Endothelial cell of umbilical vein (primary cell): ENCODE measurements around the gene PPM1E. TPM values are rescaled to one million over a fixed set of nuclear protein-coding genes. Genes with fewer than 3 reads are reported as not detected.

Experiments used
- BruUV-seq: library from RNA; stranded (reverse); fragments of 400-500 nt; replicated peaks from 2 replicates; lab custom pipeline; 2021; lab: Mats Ljungman, UMichigan
- CTCF ChIA-PET: fragments of 300-600, 350-600 bp; sonication (Branson Sonifier 250); formaldehyde crosslinking; loops from one replicate; lab custom pipeline; 2021; ENCODE audit warnings: antibody characterized with exemption, inconsistent platforms; lab: Charles Lee
- POLR2A ChIA-PET: fragments of 300-600, 350-600 bp; sonication (Branson Sonifier 250); formaldehyde crosslinking; loops from one replicate; lab custom pipeline; 2021; ENCODE audit warnings: antibody characterized with exemption, inconsistent platforms; lab: Charles Lee
- DNase-seq: peaks from one replicate; pipeline ENCODE4 v3.0.0-alpha.2; 2011; ENCODE audit warnings: low read depth, low spot score
- FAIRE-seq: peaks from 2 replicates; lab custom pipeline; 2011; peaks lifted over from hg19 to GRCh38; lab: Jason Lieb, UNC
- H2AFZ ChIP-seq: 2 replicates; pipeline ENCODE4 v1.6.0; 2012; ENCODE audit warnings: low read depth, low read length, control low read depth, inconsistent platforms
- H3K27ac ChIP-seq: 2 replicates; pipeline ENCODE4 v1.5.1; 2011; ENCODE audit warnings: low read depth, mild to moderate bottlenecking, control low read depth, low read length, moderate library complexity; ENCODE audit not compliant: insufficient read depth
- H3K27me3 ChIP-seq, 2 experiments: 2 replicates each; pipeline versions ENCODE4 v1.6.0 to v1.6.1; 2011; ENCODE audit warnings: low read length in 2 of 2, mixed read lengths in 1 of 2; ENCODE audit not compliant: control insufficient read depth in 2 of 2, insufficient read depth in 2 of 2
- H3K36me3 ChIP-seq, 2 experiments: 2 replicates in 1 of 2; 3 replicates in 1 of 2; pipeline ENCODE4 v1.5.1; 2011; ENCODE audit warnings: low read length in 2 of 2, mild to moderate bottlenecking in 1 of 2, moderate library complexity in 1 of 2; ENCODE audit not compliant: control insufficient read depth in 2 of 2, insufficient read depth in 2 of 2; ENCODE audit errors: extremely low read depth in 1 of 2
- H3K4me1 ChIP-seq: 3 replicates; pipeline ENCODE4 v1.5.1; 2011; ENCODE audit warnings: mild to moderate bottlenecking, low read length; ENCODE audit not compliant: control insufficient read depth, insufficient read depth; ENCODE audit errors: extremely low read depth
- H3K4me2 ChIP-seq: 2 replicates; pipeline ENCODE4 v1.6.1; 2011; ENCODE audit warnings: low read length, control low read depth, mixed read lengths; ENCODE audit not compliant: insufficient read depth
- H3K4me3 ChIP-seq, 3 experiments: fragments of 200-600 bp in 1 of 3; sonication (generic), shearing (Covaris generic) in 1 of 3; replicated peaks in 1 of 3; 2 replicates each; pipeline ENCODE4 v1.5.1; 2011 to 2016; ENCODE audit warnings: control low read depth in 3 of 3, low read length in 3 of 3, mild to moderate bottlenecking in 2 of 3, inconsistent platforms in 1 of 3, low read depth in 1 of 3, moderate library complexity in 1 of 3; ENCODE audit not compliant: insufficient read depth in 1 of 3
- H3K79me2 ChIP-seq: 2 replicates; pipeline ENCODE4 v1.6.0; 2012; ENCODE audit warnings: low read length, inconsistent platforms; ENCODE audit not compliant: control insufficient read depth, insufficient read depth
- H3K9ac ChIP-seq: replicated peaks from 2 replicates; pipeline ENCODE3; 2011; ENCODE audit warnings: low read length, control low read depth; ENCODE audit not compliant: insufficient read depth; ENCODE audit errors: extremely low read depth
- H3K9me1 ChIP-seq: replicated peaks from 3 replicates; pipeline ENCODE4 v1.6.0; 2011; ENCODE audit warnings: mild to moderate bottlenecking, low read length; ENCODE audit not compliant: control insufficient read depth, insufficient read depth; ENCODE audit errors: extremely low read depth
- H3K9me3 ChIP-seq: replicated peaks from 2 replicates; pipeline ENCODE4 v1.5.1; 2012; ENCODE audit warnings: low read length, inconsistent platforms; ENCODE audit not compliant: control insufficient read depth, insufficient read depth
- H4K20me1 ChIP-seq: replicated peaks from 2 replicates; pipeline ENCODE3; 2011; ENCODE audit warnings: mild to moderate bottlenecking, low read length; ENCODE audit not compliant: control insufficient read depth, insufficient read depth; ENCODE audit errors: extremely low read depth
- CTCF ChIP-seq, 2 donors: IDR thresholded peaks; 1 replicate in 1 of 2; 2 replicates in 1 of 2; pipeline ENCODE4 v1.5.1; 2011; ENCODE audit warnings: low read length in 2 of 2, mild to moderate bottlenecking in 2 of 2, moderate library complexity in 2 of 2, control low read depth in 1 of 2, inconsistent platforms in 1 of 2, low read depth in 1 of 2; ENCODE audit not compliant: insufficient read depth in 1 of 2; ENCODE audit errors: extremely low read depth in 1 of 2
- EZH2 ChIP-seq: IDR thresholded peaks from 2 replicates; pipeline ENCODE4 v1.6.1; 2012; ENCODE audit warnings: borderline replicate concordance, low read depth, mild to moderate bottlenecking, moderate library complexity, low read length, inconsistent platforms; ENCODE audit not compliant: severe bottlenecking
- FOS ChIP-seq: IDR thresholded peaks from 2 replicates; pipeline ENCODE4 v1.6.1; 2011; ENCODE audit warnings: mild to moderate bottlenecking, low read length, moderate library complexity, borderline replicate concordance; ENCODE audit not compliant: insufficient read depth
- GATA2 ChIP-seq: IDR thresholded peaks from 2 replicates; pipeline ENCODE4 v1.7.0; 2011; ENCODE audit warnings: low read depth, mild to moderate bottlenecking, moderate library complexity, mixed read lengths, low read length; ENCODE audit not compliant: insufficient read length, insufficient read depth
- JUN ChIP-seq: IDR thresholded peaks from 2 replicates; pipeline ENCODE4 v1.6.1; 2011; ENCODE audit warnings: borderline replicate concordance, low read depth; ENCODE audit not compliant: insufficient read length, insufficient read depth
- MAX ChIP-seq: IDR thresholded peaks from 2 replicates; pipeline ENCODE4 v1.6.1; 2011; ENCODE audit not compliant: insufficient read depth, insufficient read length
- MYC ChIP-seq: IDR thresholded peaks from one replicate; pipeline ENCODE4 v1.6.1; 2011; ENCODE audit warnings: mild to moderate bottlenecking, low read depth, low read length
- POLR2A ChIP-seq: IDR thresholded peaks from 2 replicates; pipeline ENCODE4 v1.6.1; 2012; ENCODE audit warnings: low read depth, mild to moderate bottlenecking, control low read depth, low read length
- POLR2AphosphoS5 ChIP-seq: IDR thresholded peaks from 2 replicates; pipeline ENCODE4 v1.6.1; 2012; ENCODE audit warnings: low read depth, mild to moderate bottlenecking, control low read depth, low read length, moderate library complexity; ENCODE audit not compliant: insufficient read depth
- dilution Hi-C: fragments of 300-500 bp; cut with MboI; formaldehyde crosslinking; loops from one replicate; pipeline ENCODE4 v1.15.0; 2019; ENCODE audit warnings: low sequenced_read_pairs; ENCODE audit not compliant: extremely low pct_ligation_motif_present
- intact Hi-C: fragments of 100-400 bp; cut with micrococcal nuclease; formaldehyde crosslinking; loops from one replicate; pipeline ENCODE4 v1.10.0; 2022
- polyA plus RNA-seq, 4 experiments: library from polyadenylated mRNA; depleted of rRNA in 3 of 4; stranded (reverse) in 3 of 4; unstranded in 1 of 4; fragments of >200 nt; gene quantifications; 2 replicates each; pipeline versions ENCODE4 v1.2.1 to v1.2.3, GENCODE V29; 2011 to 2012; ENCODE audit warnings: missing spikeins in 1 of 4
- total RNA-seq: library from RNA; stranded (reverse); gene quantifications from 2 replicates; pipeline ENCODE4 v1.2.3, GENCODE V29; 2021

Gene PPM1E
- total and polyA plus RNA-seq, 2 donors (not counting 3 experiments of a cell fraction or from before 2014, with no cell fraction given) = 0.01 TPM; not detected in 1

GRCh38 chr17:58759522-58759921, 3.9 kb downstream of the PPM1E start:
- no peak for FAIRE-seq
- no peak for DNase-seq
- BruUV-seq = no TSS peak
- intact Hi-C loops (loop anchor here (5.0 kb wide), 1 partner anchor 242 kb away; no protein-coding TSS in a partner anchor), dilution Hi-C loops (no loop called here)
- ChIA-PET POLR2A (no interaction called here), CTCF (interaction anchor here (0.6 to 1.3 kb wide), 2 partner anchors 11 to 45 kb away, joined by 3 to 4 read pairs; no protein-coding TSS in a partner anchor)
- H3K27me3 ChIP-seq = peaks cover 24 to 51% of the 10 kb centered on the region in 2 experiments
- no peak overlapping the region for H3K4me2 ChIP-seq
- no peak overlapping the region for H3K27ac ChIP-seq
- no peaks in the 10 kb centered on the region for H4K20me1 ChIP-seq
- peaks cover 13% of the 10 kb centered on the region for H3K4me1 ChIP-seq
- no peaks in the 10 kb centered on the region for H3K79me2 ChIP-seq
- TF ChIP-seq JUN (no peak), EZH2 (no peak), CTCF (IDR thresholded peaks at IDR 0.05; ENCODE audit: extremely low read depth in 1 of 2, insufficient read depth in 1 of 2, low read depth in 1 of 2, low read length in 2 of 2) (no peak)
- H2AFZ ChIP-seq = no peak overlapping the region
- H3K4me3 ChIP-seq = no peak overlapping the region
- H3K9me3 ChIP-seq = no peaks in the 10 kb centered on the region
- H3K9me1 ChIP-seq = no peaks in the 10 kb centered on the region
- H3K9ac ChIP-seq = no peak overlapping the region
- no peaks in the 10 kb centered on the region for H3K36me3 ChIP-seq

GRCh38 chr17:58760248-58760647, 4.6 kb downstream of the PPM1E start:
- no peak for TF ChIP-seq JUN
- TF ChIP-seq FOS = no peak
- no peak for TF ChIP-seq MAX
- TF ChIP-seq EZH2 = no peak
- no peak for TF ChIP-seq CTCF (IDR thresholded peaks at IDR 0.05; ENCODE audit: extremely low read depth in 1 of 2, insufficient read depth in 1 of 2, low read depth in 1 of 2, low read length in 2 of 2)
- no peak for TF ChIP-seq POLR2A
- TF ChIP-seq MYC = no peak
- no peak for TF ChIP-seq GATA2
- no peak for TF ChIP-seq POLR2AphosphoS5
- FAIRE-seq (no peak), DNase-seq (no peak)
- POLR2A ChIA-PET = no interaction called here
- H3K9ac ChIP-seq = no peak overlapping the region
- no TSS peak for BruUV-seq
- no peaks in the 10 kb centered on the region for H4K20me1 ChIP-seq
- H3K9me3 ChIP-seq = no peaks in the 10 kb centered on the region
- no peak overlapping the region for H3K4me3 ChIP-seq
- intact Hi-C loops (no loop called here), dilution Hi-C loops (no loop called here)
- H3K27ac ChIP-seq = no peak overlapping the region
- no peak overlapping the region for H3K4me2 ChIP-seq
- H3K36me3 ChIP-seq = no peaks in the 10 kb centered on the region
- H3K79me2 ChIP-seq = no peaks in the 10 kb centered on the region
- H2AFZ ChIP-seq = no peak overlapping the region
- H3K9me1 ChIP-seq = no peaks in the 10 kb centered on the region
- H3K4me1 ChIP-seq = peaks cover 12% of the 10 kb centered on the region
- peaks cover 24 to 45% of the 10 kb centered on the region in 2 experiments for H3K27me3 ChIP-seq
- CTCF ChIA-PET = interaction anchor here (0.6 to 1.3 kb wide), 2 partner anchors 10 to 45 kb away, joined by 3 to 4 read pairs; no protein-coding TSS in a partner anchor
